GM15510 (cell line): ENCODE data around the gene HPD.

Experiments used
- POLR2A ChIP-seq: IDR thresholded peaks from 3 replicates; pipeline ENCODE4 v1.6.1; 2011; ENCODE audit warnings: borderline replicate concordance; ENCODE audit not compliant: insufficient read length; ENCODE audit errors: extremely low read depth

Gene HPD

GRCh38 chr12:121792607-121793439 lies 65.8 kb downstream of the HPD start:
- TF ChIP-seq POLR2A = peak; percentile 21

GRCh38 chr12:121791671-121792551 lies 66.7 kb downstream of the HPD start:
- no peak for TF ChIP-seq POLR2A

GRCh38 chr12:121789800-121790728 lies 68.6 kb downstream of the HPD start:
- TF ChIP-seq POLR2A = peak; percentile 65
